IgD-negative memory B cell (primary cell): ENCODE data around the gene DENND5A. TPM values are rescaled to one million over a fixed set of nuclear protein-coding genes. Genes with fewer than 3 reads are reported as not detected.
"Not testable (repeated sequence)": the region's sequence is repeated elsewhere in the genome, so short reads cannot be mapped to it uniquely, and the experiment has no call there.

Experiments
- H3K27ac Mint-ChIP-seq, 3 donors: one replicate each; pipeline ENCODE4 v1.8.0; 2020 to 2022; ENCODE audit warnings: mild to moderate bottlenecking in 3 of 3, mixed read lengths in 3 of 3, moderate library complexity in 1 of 3
- H3K27me3 Mint-ChIP-seq: one replicate; pipeline ENCODE4 v1.8.0; 2021; ENCODE audit warnings: mixed read lengths
- H3K36me3 Mint-ChIP-seq: one replicate; pipeline ENCODE4 v1.8.0; 2020; ENCODE audit warnings: mild to moderate bottlenecking, mixed read lengths
- H3K4me1 Mint-ChIP-seq, 3 donors: one replicate each; pipeline ENCODE4 v1.8.0; 2020 to 2022; ENCODE audit warnings: mixed read lengths in 3 of 3, mild to moderate bottlenecking in 1 of 3
- H3K4me3 Mint-ChIP-seq, 4 donors: one replicate each; pipeline ENCODE4 v1.8.0; 2020 to 2022; ENCODE audit warnings: mild to moderate bottlenecking in 4 of 4, mixed read lengths in 4 of 4, moderate library complexity in 3 of 4
- H3K9me3 Mint-ChIP-seq, 3 donors: one replicate each; pipeline ENCODE4 v1.8.0; 2020 to 2021; ENCODE audit warnings: mixed read lengths in 3 of 3, mild to moderate bottlenecking in 1 of 3
- polyA plus RNA-seq: library from polyadenylated mRNA; unstranded; fragments of 300-500 nt; fragmentation: Illumina TruSeq; gene quantifications from one replicate; pipeline ENCODE4 v1.2.3, GENCODE V29; 2021

DENND5A gene
- polyA plus RNA-seq, 1 donor from 2014 or later, result 9.3 TPM

DNA sequence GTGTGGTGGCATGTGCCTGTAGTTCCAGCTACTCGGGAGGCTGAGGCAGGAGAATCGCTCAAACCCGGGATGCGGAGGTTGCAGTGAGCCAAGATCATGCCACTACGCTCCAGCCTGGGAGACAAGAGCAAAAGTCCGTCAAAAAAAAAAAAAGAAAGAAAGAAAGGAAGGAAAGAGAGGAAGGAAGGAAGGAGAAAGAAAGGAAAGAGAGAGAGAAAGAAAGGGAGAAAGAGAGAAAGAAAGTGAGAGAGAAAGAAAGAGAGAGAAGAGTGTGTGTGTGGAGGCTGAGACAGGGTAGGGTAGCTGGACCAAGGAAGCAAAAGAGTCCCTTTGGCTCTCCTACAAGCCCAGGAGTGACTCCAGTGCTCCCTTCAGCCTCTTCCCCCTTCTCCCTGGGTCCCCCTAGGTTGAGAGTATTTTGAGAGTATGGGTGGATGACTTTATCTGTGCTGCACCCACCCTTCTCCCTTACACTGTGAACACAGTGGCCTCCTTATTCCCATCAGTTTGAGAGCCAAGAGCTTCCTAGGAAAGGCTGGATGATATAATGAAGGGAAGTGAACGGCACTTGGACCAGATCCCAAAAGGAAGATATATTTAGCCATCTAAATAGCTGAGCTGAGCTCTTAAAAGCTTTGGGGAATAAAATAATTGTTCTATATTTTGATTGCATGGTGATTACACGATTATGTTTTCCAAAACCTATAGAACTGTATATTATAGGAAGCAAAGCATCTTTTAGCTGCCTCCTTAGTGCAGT is 9.5 kb upstream of the DENND5A start:
- Mint-ChIP-seq H3K4me3 (no peak overlapping the region), H3K27ac (no peak overlapping the region), H3K27me3 (no peaks in the 10 kb centered on the region), H3K9me3 (no peaks in the 10 kb centered on the region), H3K36me3 (peaks cover 3% of the 10 kb centered on the region), H3K4me1 (peaks cover 2 to 4% (median 4%) of the 10 kb centered on the region in 3 donors)

DNA sequence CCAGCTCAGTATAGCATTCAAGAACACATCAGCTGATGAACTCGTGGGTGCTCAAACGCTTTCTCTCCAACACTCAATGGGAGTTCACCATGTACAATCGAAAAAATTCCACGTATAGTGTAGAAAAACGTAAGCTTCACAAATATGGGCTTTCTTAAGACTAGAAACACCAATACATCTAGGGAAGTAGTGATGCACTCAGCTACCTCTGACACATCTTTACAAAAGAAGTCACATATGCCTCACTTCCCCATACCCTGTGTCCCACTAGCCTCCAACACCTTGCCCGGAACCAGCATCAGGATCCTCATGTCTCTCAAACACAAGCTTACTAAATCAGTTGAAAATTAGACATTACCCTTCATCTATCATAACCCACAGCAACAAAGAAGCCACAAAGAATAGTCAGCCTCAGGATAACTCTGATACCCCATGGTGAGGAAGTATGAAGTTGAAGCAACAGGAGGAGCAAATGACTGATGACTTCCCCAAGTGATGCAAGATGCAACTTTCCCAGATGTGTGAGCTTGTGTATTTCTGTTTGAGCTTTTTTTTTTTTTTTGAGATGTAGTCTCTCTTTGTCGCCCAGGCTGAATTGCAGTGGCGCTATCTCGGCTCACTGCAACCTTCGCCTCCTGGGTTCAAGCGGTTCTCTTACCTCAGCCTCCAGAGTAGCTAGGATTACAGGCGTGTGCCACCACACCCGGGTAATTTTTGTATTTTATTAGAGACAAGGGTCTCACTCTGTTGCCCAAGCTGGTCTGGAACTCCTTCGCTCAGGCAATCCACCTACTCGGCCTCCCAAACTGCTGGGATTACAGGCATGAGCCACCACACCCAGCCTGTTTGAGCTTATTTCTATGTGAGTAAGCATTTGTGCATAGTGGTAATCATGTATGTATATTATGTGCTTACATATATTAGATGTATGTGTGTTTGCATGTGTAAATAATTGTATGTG is 8.5 kb upstream of the DENND5A start:
- H3K9me3 Mint-ChIP-seq, result no peaks in the 10 kb centered on the region
- no peaks in the 10 kb centered on the region for H3K27me3 Mint-ChIP-seq
- H3K4me3 Mint-ChIP-seq, result no peak overlapping the region
- H3K27ac Mint-ChIP-seq, result no peak overlapping the region
- peaks cover 2 to 4% (median 4%) of the 10 kb centered on the region in 3 donors for H3K4me1 Mint-ChIP-seq
- peaks cover 3% of the 10 kb centered on the region for H3K36me3 Mint-ChIP-seq

DNA sequence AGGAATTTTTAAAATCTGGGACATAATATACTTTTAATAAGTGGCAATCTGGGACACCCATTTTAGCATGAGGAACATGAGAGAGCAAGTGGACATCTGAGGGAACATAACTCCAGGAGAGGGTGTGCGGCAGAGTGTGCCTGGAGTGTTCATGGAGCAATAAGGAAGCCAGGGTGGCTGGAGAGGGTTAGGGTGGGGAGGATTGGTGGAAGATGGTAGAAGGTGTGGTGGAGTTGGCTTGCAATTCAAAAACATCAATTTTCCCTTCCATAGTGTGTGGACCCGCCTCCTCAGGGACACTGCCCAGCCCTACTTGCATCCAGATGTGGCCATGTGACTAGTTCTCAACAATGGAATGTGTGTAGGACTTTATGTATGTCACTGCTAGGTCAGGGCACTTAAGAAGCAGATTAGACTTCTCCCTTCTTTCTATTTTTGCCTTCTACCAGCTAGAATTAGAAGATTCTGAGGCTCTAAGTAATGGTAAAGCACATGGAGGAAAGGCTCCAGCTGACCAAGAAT is 4.4 kb upstream of the DENND5A start:
- H3K36me3 Mint-ChIP-seq, result peaks cover 1% of the 10 kb centered on the region
- H3K9me3 Mint-ChIP-seq, result no peaks in the 10 kb centered on the region
- H3K4me1 Mint-ChIP-seq, result peaks cover 1 to 10% (median 7%) of the 10 kb centered on the region in 3 donors
- no peak overlapping the region for H3K27ac Mint-ChIP-seq
- H3K4me3 Mint-ChIP-seq, result peak overlapping the region in 1 of 4 donors; percentile 38
- no peaks in the 10 kb centered on the region for H3K27me3 Mint-ChIP-seq

DNA sequence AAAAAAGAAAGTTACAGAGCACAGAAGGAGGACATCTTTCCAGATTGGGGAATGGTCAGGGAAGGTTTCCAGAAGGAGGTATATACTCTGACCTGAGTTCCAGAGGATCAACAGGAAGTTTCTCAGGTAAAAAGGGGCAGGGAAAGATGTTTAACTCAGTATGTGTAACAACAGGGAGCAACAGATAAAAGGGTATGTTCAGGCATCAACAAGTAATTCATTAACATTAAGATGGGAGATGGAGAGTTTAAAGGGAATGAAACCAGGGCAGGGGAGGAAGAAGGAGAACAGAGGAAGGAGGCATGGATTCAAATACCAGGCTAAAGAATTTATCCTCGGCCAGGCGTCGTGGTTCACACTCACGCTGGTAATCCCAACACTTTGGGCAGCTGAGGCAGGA is 2.5 kb upstream of the DENND5A start:
- no peak overlapping the region for H3K27ac Mint-ChIP-seq
- H3K4me3 Mint-ChIP-seq, result no peak overlapping the region
- H3K9me3 Mint-ChIP-seq, result peaks cover 0 to 1% (median 0%) of the 10 kb centered on the region in 3 donors
- peaks cover 1% of the 10 kb centered on the region for H3K36me3 Mint-ChIP-seq
- H3K27me3 Mint-ChIP-seq, result peaks cover 2% of the 10 kb centered on the region
- H3K4me1 Mint-ChIP-seq, result peaks cover 9 to 19% (median 10%) of the 10 kb centered on the region in 3 donors

DNA sequence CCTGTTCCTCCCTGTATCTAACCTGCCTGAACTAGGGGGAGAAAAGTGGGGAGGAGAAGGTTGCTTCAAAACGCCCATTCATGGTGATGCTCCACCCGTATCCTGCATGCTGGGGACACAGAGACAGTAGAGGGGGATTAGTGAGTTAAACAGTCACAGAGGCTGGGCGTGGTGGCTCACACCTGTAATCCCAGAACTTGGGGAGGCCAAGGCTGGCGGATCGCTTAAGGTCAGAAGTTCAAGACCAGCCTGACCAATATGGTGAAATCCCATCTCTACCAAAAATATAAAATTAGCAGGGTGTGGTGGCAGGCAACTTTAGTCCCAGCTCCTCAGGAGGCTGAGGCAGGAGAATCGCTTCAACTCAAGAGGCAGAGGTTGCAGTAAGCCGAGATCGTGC is 1.8 kb upstream of the DENND5A start:
- Mint-ChIP-seq H3K4me1 (peaks cover 13 to 25% (median 13%) of the 10 kb centered on the region in 3 donors), H3K27me3 (peaks cover 2% of the 10 kb centered on the region), H3K9me3 (peaks cover 0 to 1% (median 0%) of the 10 kb centered on the region in 3 donors), H3K27ac (no peak overlapping the region), H3K36me3 (peaks cover 1% of the 10 kb centered on the region), H3K4me3 (peak overlapping the region in 3 of 4 donors; percentile 42 to 96 (median 78))

DNA sequence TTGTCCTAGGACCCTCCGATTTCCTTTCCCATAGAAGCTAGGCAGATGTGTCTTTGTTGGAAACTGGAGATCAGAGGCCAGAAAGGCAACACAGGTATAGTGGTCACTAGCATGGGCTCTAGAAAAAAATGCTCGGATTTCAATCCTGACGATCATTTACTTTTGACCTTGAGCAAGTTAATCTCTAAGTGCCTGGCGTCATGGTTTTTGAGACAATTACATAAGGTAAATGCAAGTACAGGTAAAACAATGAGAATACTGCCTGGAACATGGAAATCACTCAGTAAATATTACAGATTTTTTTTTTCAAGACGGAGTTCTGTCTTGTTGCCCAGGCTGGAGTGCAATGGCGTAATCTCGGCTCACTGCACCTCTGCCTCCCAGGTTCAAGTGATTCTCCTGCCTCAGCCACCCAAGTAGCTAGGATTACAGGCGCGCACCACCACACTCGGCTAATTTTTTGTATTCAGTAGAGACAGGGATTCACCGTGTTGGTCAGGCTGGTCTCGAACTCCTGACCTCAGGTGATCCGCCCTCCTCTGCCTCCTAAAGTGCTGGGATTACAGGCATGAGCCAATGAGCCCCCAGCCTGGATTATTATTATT is 1.1 kb upstream of the DENND5A start:
- peaks cover 18 to 32% (median 18%) of the 10 kb centered on the region in 3 donors for H3K4me1 Mint-ChIP-seq
- H3K9me3 Mint-ChIP-seq, result peaks cover 0 to 1% (median 0%) of the 10 kb centered on the region in 3 donors
- H3K36me3 Mint-ChIP-seq, result no peaks in the 10 kb centered on the region
- peak overlapping the region; percentile 81 to 96 (median 91) for H3K4me3 Mint-ChIP-seq
- peaks cover 2% of the 10 kb centered on the region for H3K27me3 Mint-ChIP-seq
- peak overlapping the region in 1 of 3 donors; percentile 83 for H3K27ac Mint-ChIP-seq

DNA sequence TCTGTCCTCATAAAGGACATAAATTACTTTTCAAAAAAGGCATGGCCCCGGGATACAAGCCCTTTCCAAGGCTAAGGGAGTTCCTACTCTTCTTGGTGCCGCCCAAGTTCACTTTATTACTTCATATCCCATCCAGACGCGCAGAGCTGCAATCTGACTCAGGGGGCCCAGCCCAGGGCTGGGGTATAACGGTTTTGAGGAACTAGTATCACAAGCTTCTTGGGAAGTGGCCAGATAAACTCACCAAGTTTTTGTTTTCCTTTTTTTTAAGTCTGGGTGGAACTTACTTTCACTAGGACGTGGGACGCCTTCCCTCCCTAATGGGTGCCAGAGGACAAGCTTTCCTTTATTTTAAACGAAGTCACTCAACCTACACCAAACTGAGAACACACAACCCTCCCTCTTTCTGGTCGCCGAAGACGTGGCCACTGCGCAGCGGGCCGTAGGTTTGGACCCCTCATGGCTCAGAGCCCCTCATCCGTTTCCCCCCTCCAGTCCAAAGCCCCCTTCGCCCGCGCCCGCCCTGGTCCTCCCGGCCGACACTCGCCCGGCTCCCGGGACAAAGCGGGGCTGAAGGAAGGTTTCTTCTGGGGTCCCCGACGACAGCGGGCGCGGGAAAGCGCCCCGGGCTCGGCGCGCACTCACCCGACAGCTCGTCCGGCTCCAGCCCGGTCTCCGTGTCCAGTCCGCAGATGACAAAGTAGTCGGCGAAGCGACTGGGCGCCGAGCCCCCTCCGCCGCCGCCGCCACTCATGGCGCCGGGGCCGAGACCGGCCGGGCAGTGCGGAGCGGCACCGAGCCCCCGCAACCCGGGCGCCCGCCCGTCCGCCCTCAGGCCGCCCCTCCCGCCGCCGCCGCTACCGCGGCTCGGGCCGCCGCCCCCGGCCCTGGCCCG is 587 bp downstream of the DENND5A start:
- Mint-ChIP-seq H3K4me1 (peaks cover 29 to 41% (median 30%) of the 10 kb centered on the region in 3 donors), H3K4me3 (peak overlapping the region; percentile 91 to 99 (median 97)), H3K9me3 (peaks cover 0 to 1% (median 0%) of the 10 kb centered on the region in 3 donors), H3K36me3 (no peaks in the 10 kb centered on the region), H3K27me3 (peaks cover 2% of the 10 kb centered on the region), H3K27ac (peak overlapping the region; percentile 92 to 95 (median 93))

DNA sequence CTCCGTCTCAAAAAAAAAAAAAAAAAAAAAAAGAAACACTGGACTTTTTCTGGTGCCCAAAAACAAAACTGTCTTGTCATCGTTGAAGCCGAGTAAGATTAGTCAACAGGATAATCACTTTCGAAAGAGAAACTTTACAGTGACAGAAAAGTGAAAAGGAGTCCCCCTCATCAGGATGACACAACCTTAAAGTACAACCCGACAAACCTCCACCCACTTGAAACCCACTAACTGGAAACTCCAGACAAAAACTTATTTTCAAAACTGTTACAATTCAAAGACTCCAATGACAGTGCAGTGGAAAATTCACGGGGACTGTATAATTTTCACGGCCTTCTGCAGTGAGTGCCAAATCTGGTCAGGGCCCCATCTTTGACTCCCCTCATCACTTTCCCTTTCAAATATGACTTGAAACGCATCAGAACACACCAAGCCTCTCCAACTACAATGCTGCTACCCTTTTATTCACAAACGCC is 1.3 kb downstream of the DENND5A start:
- Mint-ChIP-seq H3K4me3 (peak overlapping the region; percentile 91 to 99 (median 97)), H3K27me3 (peaks cover 2% of the 10 kb centered on the region), H3K36me3 (no peaks in the 10 kb centered on the region), H3K27ac (peak overlapping the region; percentile 92 to 95 (median 93)), H3K4me1 (peaks cover 29 to 41% (median 30%) of the 10 kb centered on the region in 3 donors), H3K9me3 (peaks cover 0 to 1% (median 0%) of the 10 kb centered on the region in 3 donors)

DNA sequence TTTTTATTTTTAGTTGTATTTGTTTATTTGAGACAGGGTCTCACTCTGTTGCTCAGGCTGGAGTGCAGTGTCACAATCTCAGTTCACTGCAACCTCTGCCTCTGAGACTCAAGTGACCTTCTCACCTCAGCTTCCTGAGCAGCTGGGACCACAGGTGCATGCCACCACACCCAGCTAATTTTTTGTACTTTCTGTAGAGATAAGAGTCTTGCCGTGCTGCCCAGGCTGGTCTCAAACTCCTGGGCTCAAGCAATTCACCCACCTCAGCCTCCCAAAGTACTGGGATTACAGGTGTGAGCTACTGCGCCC is 4.4 kb downstream of the DENND5A start:
- Mint-ChIP-seq H3K27ac (peak overlapping the region; percentile 6 to 93 (median 91)), H3K4me3 (peak overlapping the region; percentile 55 to 86 (median 68)), H3K4me1 (peaks cover 29 to 38% (median 30%) of the 10 kb centered on the region in 3 donors)
- H3K36me3 Mint-ChIP-seq, H3K9me3 Mint-ChIP-seq, H3K27me3 Mint-ChIP-seq: not testable (repeated sequence)

DNA sequence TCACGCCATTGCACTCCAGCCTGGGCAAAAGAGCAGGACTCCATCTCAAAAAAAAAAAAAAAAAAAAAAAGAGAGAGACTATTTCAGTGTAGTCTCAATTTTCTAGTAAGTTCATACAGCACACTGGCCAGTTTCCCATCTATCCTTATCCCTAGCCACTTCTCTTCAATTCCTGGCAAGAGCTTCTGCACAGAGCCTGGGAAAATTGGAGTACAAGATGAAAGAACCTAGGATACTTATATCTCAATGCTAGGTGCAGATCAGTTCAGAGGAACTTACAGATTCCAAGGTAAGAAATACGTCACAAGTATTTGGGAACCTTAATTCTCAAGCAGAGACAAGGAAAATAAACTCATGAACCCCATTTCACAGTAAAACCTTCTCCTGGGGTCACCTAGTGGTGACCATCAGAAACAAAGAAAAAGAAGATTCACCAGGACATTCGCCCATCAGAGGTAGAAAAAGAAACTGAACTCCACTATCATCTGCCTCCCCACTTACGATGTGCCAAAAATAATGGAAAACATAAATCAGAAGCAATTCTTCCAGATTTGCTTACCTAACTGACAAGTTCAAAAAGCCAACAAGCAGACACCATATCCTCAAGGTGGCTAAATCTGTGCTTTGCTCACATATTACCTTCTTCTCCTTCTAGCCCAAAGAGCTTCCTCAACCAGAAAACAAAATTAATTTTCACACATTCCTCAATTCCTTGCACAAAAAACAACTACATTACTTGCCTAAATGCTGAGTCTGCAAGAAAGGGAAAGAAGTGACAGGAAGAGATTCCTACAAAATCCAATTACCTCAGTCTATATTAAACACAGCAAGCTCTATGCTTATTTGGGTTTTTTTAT is 4.9 kb downstream of the DENND5A start:
- Mint-ChIP-seq H3K4me1 (peaks cover 29 to 35% (median 32%) of the 10 kb centered on the region in 3 donors), H3K27ac (peak overlapping the region in 2 of 3 donors; percentile 91 to 93)

DNA sequence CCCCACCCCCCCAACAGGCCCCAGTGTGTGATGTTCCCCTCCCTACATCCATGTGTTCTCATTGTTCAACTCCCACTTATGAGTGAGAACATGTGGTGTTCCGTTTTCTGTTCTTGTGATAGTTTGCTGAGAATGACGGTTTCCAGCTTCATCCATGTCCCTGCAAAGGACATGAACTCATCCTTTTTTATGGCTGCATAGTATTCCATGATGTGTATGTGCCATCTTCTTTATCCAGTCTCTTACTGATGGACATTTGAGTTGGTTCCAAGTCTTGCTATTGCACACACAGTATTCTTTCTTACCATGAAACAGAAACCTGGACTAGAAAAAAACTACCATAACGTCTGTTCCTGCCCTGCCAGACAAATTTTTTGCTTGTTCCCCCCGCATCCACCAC is 6.9 kb downstream of the DENND5A start:
- Mint-ChIP-seq H3K27ac (peak overlapping the region in 1 of 3 donors; percentile 33), H3K4me1 (peaks cover 23 to 31% (median 23%) of the 10 kb centered on the region in 3 donors)

More for the DNA sequence above, 4.9 kb downstream of the DENND5A start:
- Mint-ChIP-seq H3K27me3 (peaks cover 2% of the 10 kb centered on the region), H3K4me3 (peak overlapping the region in 3 of 4 donors; percentile 9 to 86 (median 23)), H3K9me3 (peaks cover 0 to 1% (median 0%) of the 10 kb centered on the region in 3 donors), H3K36me3 (no peaks in the 10 kb centered on the region)

DNA sequence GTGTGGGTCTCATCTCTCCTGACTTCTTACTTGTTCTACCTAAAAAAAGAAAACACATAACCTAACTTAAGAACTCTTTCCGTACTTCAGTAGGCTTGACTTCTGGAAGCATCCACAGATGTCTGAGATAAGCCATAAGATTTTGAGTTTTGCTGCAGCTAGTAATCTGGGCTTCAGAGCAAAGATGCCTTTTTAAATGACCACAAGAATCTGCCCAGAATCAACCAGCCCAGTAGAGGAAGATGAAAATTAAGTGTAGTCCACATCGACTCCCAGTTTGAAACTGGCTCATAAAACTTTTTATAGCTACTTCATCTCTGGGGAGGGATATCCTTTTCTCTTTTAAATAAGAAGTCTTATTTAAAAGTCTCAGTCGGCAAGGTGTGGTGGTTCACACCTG is 10.7 kb downstream of the DENND5A start:
- Mint-ChIP-seq H3K27ac (peak overlapping the region in 1 of 3 donors; percentile 31), H3K27me3 (no peaks in the 10 kb centered on the region), H3K4me3 (no peak overlapping the region), H3K36me3 (no peaks in the 10 kb centered on the region), H3K4me1 (peaks cover 15 to 18% (median 17%) of the 10 kb centered on the region in 3 donors), H3K9me3 (no peaks in the 10 kb centered on the region)

More for the DNA sequence above, 6.9 kb downstream of the DENND5A start:
- not testable (repeated sequence) for H3K27me3 Mint-ChIP-seq, H3K9me3 Mint-ChIP-seq, H3K36me3 Mint-ChIP-seq, H3K4me3 Mint-ChIP-seq

DNA sequence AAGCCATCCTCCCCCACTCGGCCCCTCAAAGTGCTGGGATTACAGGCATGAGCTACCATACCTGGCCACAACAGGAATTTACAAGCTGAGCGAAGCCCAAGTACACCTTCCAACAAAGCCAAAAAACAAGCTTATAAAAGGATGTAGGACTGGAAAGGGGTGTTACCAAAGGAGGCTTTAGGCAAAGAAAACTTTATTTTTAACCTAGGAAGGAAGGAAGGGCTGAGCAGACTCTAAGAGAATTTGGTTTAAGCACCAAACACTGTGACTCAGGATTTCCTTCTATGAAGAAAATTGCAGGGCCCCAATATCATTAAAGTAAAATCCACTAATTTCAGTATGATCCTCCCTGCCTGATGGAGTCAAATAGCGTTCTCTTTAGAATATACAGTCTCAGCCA is 12.1 kb downstream of the DENND5A start:
- Mint-ChIP-seq H3K4me3 (no peak overlapping the region), H3K27ac (no peak overlapping the region), H3K4me1 (peaks cover 15 to 17% (median 16%) of the 10 kb centered on the region in 3 donors), H3K27me3 (no peaks in the 10 kb centered on the region), H3K9me3 (no peaks in the 10 kb centered on the region), H3K36me3 (no peaks in the 10 kb centered on the region)
